ENCODE data around the gene FBXO24.

Gene FBXO24

GRCh38 chr7:100580466-100581283 is 5.5 kb upstream of the FBXO24 start:
- ChIA-PET CTCF (interaction anchor here (0.9 to 13.2 kb wide), 5 partner anchors 9 to 112 kb away, joined by 3 to 138 read pairs (median 6); no protein-coding TSS in a partner anchor), POLR2A (no interaction called here)
- DNase-seq (ENCODE audit: low read depth, low spot score), result no peak
- no peak overlapping the region for H3K4me3 ChIP-seq (ENCODE audit: low read depth, low read length)
- TF ChIP-seq CTCF (IDR thresholded peaks at IDR 0.05; ENCODE audit: insufficient read depth, low read length, missing control alignments), result no peak

- DNase-seq (ENCODE audit: low read depth, low spot score), result no peak
- no peak overlapping the region for H3K4me3 ChIP-seq (ENCODE audit: low read depth, low read length)
- POLR2A ChIA-PET, result no interaction called here
- CTCF ChIA-PET, result interaction anchor here (1.0 to 13.2 kb wide), 5 partner anchors 11 to 113 kb away, joined by 3 to 138 read pairs (median 6); no protein-coding TSS in a partner anchor
- no peak for TF ChIP-seq CTCF (IDR thresholded peaks at IDR 0.05; ENCODE audit: insufficient read depth, low read length, missing control alignments)
These were observed 4.0 kb upstream of the FBXO24 start for GRCh38 chr7:100582041-100582579.

- ChIA-PET CTCF (interaction anchor here (1.1 to 13.2 kb wide), 3 partner anchors 20 to 114 kb away, joined by 3 to 138 read pairs (median 7); no protein-coding TSS in a partner anchor), POLR2A (no interaction called here)
- DNase-seq (ENCODE audit: low read depth, low spot score), result no peak
- no peak overlapping the region for H3K4me3 ChIP-seq (ENCODE audit: low read depth, low read length)
- no peak for TF ChIP-seq CTCF (IDR thresholded peaks at IDR 0.05; ENCODE audit: insufficient read depth, low read length, missing control alignments)
These were observed 3.5 kb upstream of the FBXO24 start for GRCh38 chr7:100582650-100583049.

GRCh38 chr7:100583132-100584053 is 2.7 kb upstream of the FBXO24 start:
- H3K4me3 ChIP-seq (ENCODE audit: low read depth, low read length), result peak overlapping the region; percentile 38
- TF ChIP-seq CTCF (IDR thresholded peaks at IDR 0.05; ENCODE audit: insufficient read depth, low read length, missing control alignments), result no peak
- POLR2A ChIA-PET, result interaction anchor here (3.2 to 3.8 kb wide), 2 partner anchors 19 to 122 kb away, joined by 8 to 48 read pairs; partner anchors contain the start of genes PCOLCE and POP7
- CTCF ChIA-PET, result interaction anchor here (1.1 to 13.2 kb wide), 7 partner anchors 11 to 114 kb away, joined by 3 to 138 read pairs (median 8); partner anchors contain the start of gene PCOLCE
- DNase-seq (ENCODE audit: low read depth, low spot score), result no peak

GRCh38 chr7:100584054-100584682 is 2.0 kb upstream of the FBXO24 start:
- peak overlapping the region; percentile 84 for H3K4me3 ChIP-seq (ENCODE audit: low read depth, low read length)
- no peak for DNase-seq (ENCODE audit: low read depth, low spot score)
- no peak for TF ChIP-seq CTCF (IDR thresholded peaks at IDR 0.05; ENCODE audit: insufficient read depth, low read length, missing control alignments)
- CTCF ChIA-PET, result interaction anchor here (0.9 to 13.2 kb wide), 7 partner anchors 11 to 268 kb away, joined by 3 to 138 read pairs (median 11); partner anchors contain the start of genes PCOLCE and SLC12A9
- POLR2A ChIA-PET, result interaction anchor here (0.9 to 3.8 kb wide), 7 partner anchors 8 to 155 kb away, joined by 3 to 48 read pairs (median 6); partner anchors contain the start of genes MEPCE, PCOLCE, POP7 and ZCWPW1

Data from AG04449 (cell line).